ENCODE data around the gene NRXN3. TPM values are rescaled to one million over a fixed set of nuclear protein-coding genes. Genes with fewer than 3 reads are reported as not detected.

Gene NRXN3
- polyA plus RNA-seq, 1 of the 3 experiments (the other 2 are of a cell fraction), result 1.6 TPM

- no peaks in the 10 kb centered on the region for H3K4me1 ChIP-seq (ENCODE audit: control insufficient read depth in 1 of 2, insufficient read depth in 2 of 2, low read depth in 1 of 2, low read length in 1 of 2)
- 32% methylated on average over 7 of the region's 7 CpGs for WGBS (ENCODE audit: low lambda C conversion rate)
- CTCF ChIA-PET, result no interaction called here
- no peaks in the 10 kb centered on the region for H3K9me3 ChIP-seq
- no peaks in the 10 kb centered on the region for H3K36me3 ChIP-seq (replicated peaks in 1 of 2; ENCODE audit: control insufficient read depth in 1 of 2, insufficient read depth in 2 of 2, low read length in 1 of 2)
- H3K9ac ChIP-seq, result no peak overlapping the region
- H3K4me3 ChIP-seq (ENCODE audit: low read depth in 2 of 2, low read length in 1 of 2), result no peak overlapping the region
- no peak for TF ChIP-seq GATA2 (CRISPR knock-in tag; IDR thresholded peaks at IDR 0.05)
- TF ChIP-seq CHD2 (IDR thresholded peaks at IDR 0.05; ENCODE audit: low read length, partially characterized antibody), result no peak
- TF ChIP-seq MAX (IDR thresholded peaks at IDR 0.05; ENCODE audit: low read depth), result no peak
- TF ChIP-seq YY1 (IDR thresholded peaks at IDR 0.05; ENCODE audit: low read depth), result no peak
- no peak for TF ChIP-seq FOXM1 (IDR thresholded peaks at IDR 0.05; ENCODE audit: low read depth)
- no peak for DNase-seq
- no peaks in the 10 kb centered on the region for H3F3A ChIP-seq (replicated peaks; ENCODE audit: insufficient read depth)
- no peaks in the 10 kb centered on the region for H4K20me1 ChIP-seq (ENCODE audit: insufficient read depth)
- no peaks in the 10 kb centered on the region for H3K79me2 ChIP-seq (ENCODE audit: insufficient read depth)
- no peaks in the 10 kb centered on the region for H3K9me2 ChIP-seq
- no peaks in the 10 kb centered on the region for H3K27me3 ChIP-seq (ENCODE audit: insufficient read depth)
- no peak overlapping the region for H3K27ac ChIP-seq (ENCODE audit: low read depth in 2 of 2, low read length in 1 of 2)
- H3K4me2 ChIP-seq, result no peak overlapping the region
- no peak overlapping the region for H2AFZ ChIP-seq (ENCODE audit: low read depth)
- POLR2A ChIA-PET, result no interaction called here
Measured at GRCh38 chr14:78491048-78491447, 320.9 kb downstream of the NRXN3 start.

GRCh38 chr14:78498062-78498595 is 328.0 kb downstream of the NRXN3 start:
- Histone ChIP-seq H3K9ac (no peak overlapping the region), H3K4me2 (no peak overlapping the region), H3K27me3 (ENCODE audit: insufficient read depth) (no peaks in the 10 kb centered on the region), H3K27ac (ENCODE audit: low read depth in 2 of 2, low read length in 1 of 2) (no peak overlapping the region), H2AFZ (ENCODE audit: low read depth) (no peak overlapping the region), H3K36me3 (replicated peaks in 1 of 2; ENCODE audit: control insufficient read depth in 1 of 2, insufficient read depth in 2 of 2, low read length in 1 of 2) (no peaks in the 10 kb centered on the region), H4K20me1 (ENCODE audit: insufficient read depth) (no peaks in the 10 kb centered on the region), H3K79me2 (ENCODE audit: insufficient read depth) (no peaks in the 10 kb centered on the region), H3K9me2 (no peaks in the 10 kb centered on the region), H3K4me1 (ENCODE audit: control insufficient read depth in 1 of 2, insufficient read depth in 2 of 2, low read depth in 1 of 2, low read length in 1 of 2) (no peaks in the 10 kb centered on the region), H3K9me3 (no peaks in the 10 kb centered on the region), H3K4me3 (ENCODE audit: low read depth in 2 of 2, low read length in 1 of 2) (no peak overlapping the region), H3F3A (replicated peaks; ENCODE audit: insufficient read depth) (no peaks in the 10 kb centered on the region)
- WGBS (ENCODE audit: low lambda C conversion rate), result 20% methylated on average over 2 of the region's 2 CpGs
- no peak for TF ChIP-seq RFX5 (IDR thresholded peaks at IDR 0.05; ENCODE audit: low read length)
- no peak for TF ChIP-seq ELF1 (IDR thresholded peaks at IDR 0.05)
- no peak for TF ChIP-seq FOXJ3 (CRISPR knock-in tag; IDR thresholded peaks at IDR 0.05)
- no peak for TF ChIP-seq RAD21 (IDR thresholded peaks at IDR 0.05; ENCODE audit: low read length)
- no peak for TF ChIP-seq USF2 (IDR thresholded peaks at IDR 0.05; ENCODE audit: borderline replicate concordance, low read depth, low read length)
- TF ChIP-seq TCF12 (IDR thresholded peaks at IDR 0.05), result no peak
- TF ChIP-seq REST (IDR thresholded peaks at IDR 0.05; ENCODE audit: low read depth, low read length), result no peak
- TF ChIP-seq GABPA (IDR thresholded peaks at IDR 0.05; ENCODE audit: low read depth), result no peak
- TF ChIP-seq, protein P1, sequence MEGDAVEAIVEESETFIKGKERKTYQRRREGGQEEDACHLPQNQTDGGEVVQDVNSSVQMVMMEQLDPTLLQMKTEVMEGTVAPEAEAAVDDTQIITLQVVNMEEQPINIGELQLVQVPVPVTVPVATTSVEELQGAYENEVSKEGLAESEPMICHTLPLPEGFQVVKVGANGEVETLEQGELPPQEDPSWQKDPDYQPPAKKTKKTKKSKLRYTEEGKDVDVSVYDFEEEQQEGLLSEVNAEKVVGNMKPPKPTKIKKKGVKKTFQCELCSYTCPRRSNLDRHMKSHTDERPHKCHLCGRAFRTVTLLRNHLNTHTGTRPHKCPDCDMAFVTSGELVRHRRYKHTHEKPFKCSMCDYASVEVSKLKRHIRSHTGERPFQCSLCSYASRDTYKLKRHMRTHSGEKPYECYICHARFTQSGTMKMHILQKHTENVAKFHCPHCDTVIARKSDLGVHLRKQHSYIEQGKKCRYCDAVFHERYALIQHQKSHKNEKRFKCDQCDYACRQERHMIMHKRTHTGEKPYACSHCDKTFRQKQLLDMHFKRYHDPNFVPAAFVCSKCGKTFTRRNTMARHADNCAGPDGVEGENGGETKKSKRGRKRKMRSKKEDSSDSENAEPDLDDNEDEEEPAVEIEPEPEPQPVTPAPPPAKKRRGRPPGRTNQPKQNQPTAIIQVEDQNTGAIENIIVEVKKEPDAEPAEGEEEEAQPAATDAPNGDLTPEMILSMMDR (IDR thresholded peaks at IDR 0.05), result no peak
- TF ChIP-seq ZBTB33 (IDR thresholded peaks at IDR 0.05; ENCODE audit: borderline replicate concordance, low read depth), result no peak
- no peak for TF ChIP-seq CHD2 (IDR thresholded peaks at IDR 0.05; ENCODE audit: low read length, partially characterized antibody)
- TF ChIP-seq YY1 (IDR thresholded peaks at IDR 0.05; ENCODE audit: low read depth), result no peak
- no peak for TF ChIP-seq USF1 (IDR thresholded peaks at IDR 0.05; ENCODE audit: borderline replicate concordance, low read depth)
- TF ChIP-seq IRF3 (IDR thresholded peaks at IDR 0.05; ENCODE audit: low read depth, low read length), result no peak
- ChIA-PET CTCF (no interaction called here), POLR2A (no interaction called here)
- no peak for DNase-seq

All from SK-N-SH (cell line).